GM10266 (cell line): ENCODE results near the gene CCR5AS.
"Not testable (repeated sequence)": the region's sequence is repeated elsewhere in the genome, so short reads cannot be mapped to it uniquely, and the experiment has no call there.

Experiments used
- DNase-seq: peaks from one replicate; pipeline ENCODE4 v3.0.0; 2012; ENCODE audit errors: extremely low spot score
- CTCF ChIP-seq: IDR thresholded peaks from 2 replicates; pipeline ENCODE4 v1.5.1; 2012; ENCODE audit warnings: mild to moderate bottlenecking, low read depth; ENCODE audit not compliant: control insufficient read depth, insufficient read depth; ENCODE audit errors: missing control alignments

The CCR5AS gene

GRCh38 chr3:46435081-46435726 is 28.3 kb upstream of the CCR5AS start:
- TF ChIP-seq CTCF, result no peak
- no peak for DNase-seq

GRCh38 chr3:46433841-46434240 is 27.0 kb upstream of the CCR5AS start:
- TF ChIP-seq CTCF, result no peak
- DNase-seq, result no peak

GRCh38 chr3:46433118-46433517 is 26.3 kb upstream of the CCR5AS start:
- DNase-seq, result not testable (repeated sequence)

GRCh38 chr3:46431905-46432304 is 25.0 kb upstream of the CCR5AS start:
- not testable (repeated sequence) for DNase-seq

- not testable (repeated sequence) for DNase-seq
These were observed 24.0 kb upstream of the CCR5AS start for GRCh38 chr3:46430879-46431278.

GRCh38 chr3:46429671-46430070 is 22.8 kb upstream of the CCR5AS start:
- TF ChIP-seq CTCF, result no peak
- DNase-seq, result no peak

- TF ChIP-seq CTCF, result no peak
- DNase-seq, result no peak
These were observed 22.4 kb upstream of the CCR5AS start for GRCh38 chr3:46429250-46429649.

- DNase-seq, result no peak
- no peak for TF ChIP-seq CTCF
These were observed 21.3 kb upstream of the CCR5AS start for GRCh38 chr3:46427916-46428833.

- not testable (repeated sequence) for DNase-seq
These were observed 20.5 kb upstream of the CCR5AS start for GRCh38 chr3:46427404-46427803.

GRCh38 chr3:46426476-46426875 is 19.6 kb upstream of the CCR5AS start:
- not testable (repeated sequence) for DNase-seq
